Activated CD4-positive, alpha-beta T cell treated with anti-CD3 and anti-CD28 coated beads, Interleukin-2, Interleukin-4, amounts not matched to agents 100 ng/mL and 50 ng/mL, durations not matched to agents 16 hours and 8 hours (primary cell): Measurements from ENCODE around the gene CYP2A6.
"Not testable (repeated sequence)": the region's sequence is repeated elsewhere in the genome, so short reads cannot be mapped to it uniquely, and the experiment has no call there.

ENCODE experiments used
- DNase-seq: peaks from one replicate; pipeline ENCODE4 v3.0.0-alpha.2; 2020; ENCODE audit warnings: low spot score

CYP2A6 gene

DNA sequence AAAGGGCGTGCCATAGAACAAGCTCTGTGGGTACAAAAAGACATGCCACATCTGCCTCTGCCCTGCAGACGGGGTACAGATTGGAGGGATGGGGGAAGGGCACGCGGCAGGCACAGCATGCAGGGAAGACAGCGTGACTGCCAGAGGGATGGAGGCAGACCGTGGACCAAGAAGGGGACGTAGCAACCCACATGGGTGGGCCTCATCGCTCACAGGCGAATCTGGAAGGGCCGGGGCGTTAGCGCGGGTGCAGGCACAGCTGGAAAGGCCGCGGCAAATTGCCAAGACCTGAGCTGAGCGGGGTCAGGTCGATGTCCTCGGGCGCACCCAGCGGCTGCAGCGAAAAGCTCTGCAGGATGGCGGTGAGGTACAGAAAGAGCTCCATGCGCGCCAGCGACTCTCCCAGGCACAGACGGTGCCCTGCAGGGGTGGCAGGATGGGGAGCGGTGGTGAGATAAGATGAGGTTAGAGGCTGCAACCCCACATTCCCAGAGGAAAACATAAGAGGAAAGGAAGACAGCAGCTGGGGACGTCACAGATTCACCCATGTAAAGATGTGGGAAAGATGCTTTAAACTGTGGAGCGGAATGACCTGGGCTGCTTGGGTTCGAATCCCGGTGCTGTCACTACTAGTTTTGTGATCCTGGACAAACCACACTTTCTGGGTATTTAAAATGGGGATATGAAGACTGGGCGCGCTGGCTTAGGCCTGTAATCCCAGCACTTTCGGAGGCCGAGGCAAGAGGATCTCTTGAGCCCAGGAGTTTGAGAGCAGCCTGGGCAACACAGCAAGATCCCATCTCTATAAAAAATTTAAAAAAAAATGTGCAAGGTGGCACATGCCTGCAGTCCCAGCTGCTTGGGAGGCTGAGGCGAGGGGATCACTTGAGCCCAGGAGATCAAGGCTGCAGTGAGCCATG is 31.5 kb downstream of the CYP2A6 start:
- DNase-seq: peak; percentile 63

GRCh38 chr19:40815223-40815622 is 35.0 kb downstream of the CYP2A6 start:
- no peak for DNase-seq

- no peak for DNase-seq
These were observed 37.1 kb downstream of the CYP2A6 start for GRCh38 chr19:40813182-40813581.

DNA sequence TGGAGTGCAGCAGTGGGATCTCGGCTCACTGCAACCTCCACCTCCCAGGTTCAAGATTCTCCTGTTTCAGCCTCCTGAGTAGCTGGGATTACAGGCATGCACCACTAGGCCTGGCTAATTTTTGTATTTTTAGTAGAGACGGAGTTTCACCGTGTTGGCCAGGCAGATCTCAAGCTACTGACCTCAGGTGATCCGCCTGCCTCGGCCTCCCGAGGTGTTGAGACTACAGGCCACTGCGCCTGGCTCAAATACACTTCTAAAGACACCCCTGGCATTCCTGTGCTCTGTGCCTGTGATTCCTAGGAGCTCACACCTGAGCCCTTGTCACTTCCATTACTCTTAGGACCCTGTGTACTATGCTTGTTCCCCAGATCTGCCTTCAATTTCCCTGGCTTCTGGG is 37.7 kb downstream of the CYP2A6 start:
- DNase-seq: not testable (repeated sequence)

GRCh38 chr19:40811478-40812341 is 38.5 kb downstream of the CYP2A6 start:
- no peak for DNase-seq

DNA sequence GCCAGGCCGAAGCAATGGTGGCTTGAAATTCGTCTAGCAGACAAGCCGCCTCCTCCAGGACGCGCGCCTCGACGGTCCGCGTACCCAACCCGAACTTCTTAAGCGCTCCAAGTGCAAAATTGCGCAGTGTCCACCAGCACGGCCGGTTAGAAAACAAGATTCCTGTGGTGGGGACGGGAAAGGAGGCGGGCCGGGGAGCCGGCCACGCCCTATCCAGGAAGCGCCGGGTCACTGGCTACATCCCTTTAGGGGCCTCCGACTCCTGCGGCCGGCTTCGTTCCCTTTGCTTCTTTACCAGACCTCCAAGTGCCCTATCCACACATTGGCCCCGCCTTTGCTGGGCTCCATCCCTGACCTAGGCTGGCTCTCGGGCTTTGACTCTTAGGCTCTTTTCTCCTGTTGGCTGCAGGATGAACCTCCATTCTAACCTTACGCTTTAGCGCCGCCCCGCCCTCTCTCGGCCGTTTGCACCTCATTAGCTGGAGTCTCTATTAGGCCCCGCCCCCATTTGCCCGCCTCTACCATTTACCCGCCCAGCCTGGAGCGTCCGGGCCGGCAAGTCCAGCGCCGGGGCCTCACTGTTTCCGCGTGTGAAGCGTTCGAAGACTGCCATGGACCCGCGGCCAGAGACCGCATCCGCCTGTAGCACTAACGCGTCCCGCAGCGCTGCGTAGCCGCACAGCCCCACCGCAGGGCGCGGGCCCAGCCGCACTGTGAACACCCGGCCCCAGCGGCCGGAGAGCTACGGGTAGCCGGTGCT is 39.4 kb downstream of the CYP2A6 start:
- peak; percentile 53 for DNase-seq

DNA sequence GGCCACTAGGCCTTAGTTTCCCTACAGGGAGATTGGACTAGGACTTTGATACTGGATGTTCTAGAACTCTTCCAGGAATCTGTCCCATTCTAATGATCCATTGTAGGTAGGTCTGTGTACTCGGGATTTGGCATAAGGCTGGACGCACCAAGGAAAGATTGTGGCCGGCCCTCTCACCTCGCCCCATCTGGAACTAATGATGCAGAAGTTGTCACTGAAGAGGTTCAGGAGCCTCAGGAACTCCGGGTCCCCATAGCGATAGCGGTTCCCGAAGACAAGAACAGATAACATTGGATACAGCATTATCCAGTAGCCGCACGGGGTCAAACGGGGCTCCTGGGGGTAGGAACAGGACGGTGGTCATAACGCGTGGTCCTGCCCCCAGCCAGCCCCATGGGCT is 40.1 kb downstream of the CYP2A6 start:
- DNase-seq: no peak

DNA sequence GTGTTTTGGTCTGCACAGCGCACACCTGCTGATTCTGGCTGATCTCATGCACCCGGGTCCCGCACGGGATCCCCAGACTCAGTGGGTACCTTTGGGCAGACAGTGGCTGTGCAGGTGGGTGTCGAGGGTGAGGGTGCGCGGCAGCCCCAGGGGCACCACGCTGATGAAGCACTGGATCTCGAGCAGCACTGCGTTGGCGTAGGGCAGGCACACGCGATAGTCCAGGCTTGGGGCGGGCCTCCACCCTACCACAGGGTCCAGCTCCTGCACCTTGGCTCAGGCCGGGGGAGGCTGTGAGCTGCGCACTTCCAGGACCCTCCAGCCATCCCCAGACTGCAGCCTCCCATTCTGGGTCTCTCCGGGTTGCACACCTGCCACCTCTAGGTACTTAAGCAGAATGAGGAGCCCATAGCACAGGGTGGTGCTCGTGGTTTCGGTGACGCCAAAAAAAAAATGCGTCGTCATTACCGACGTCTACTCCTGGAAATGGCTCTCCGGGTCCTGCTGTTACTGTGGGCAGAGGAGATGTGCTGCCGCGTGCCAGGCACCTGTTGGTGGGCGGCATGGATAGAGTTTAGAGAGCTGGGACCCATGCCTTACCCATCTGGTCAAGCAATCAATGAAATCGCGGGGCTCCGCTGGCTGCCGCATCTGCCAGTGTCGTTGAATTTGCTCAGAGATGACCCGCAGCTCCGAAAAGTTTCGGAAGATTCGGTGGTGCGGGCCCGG is 40.7 kb downstream of the CYP2A6 start:
- no peak for DNase-seq

- DNase-seq: no peak
These were observed 41.8 kb downstream of the CYP2A6 start for GRCh38 chr19:40808497-40808896.

- DNase-seq: no peak
These were observed 42.3 kb downstream of the CYP2A6 start for GRCh38 chr19:40808021-40808325.

DNA sequence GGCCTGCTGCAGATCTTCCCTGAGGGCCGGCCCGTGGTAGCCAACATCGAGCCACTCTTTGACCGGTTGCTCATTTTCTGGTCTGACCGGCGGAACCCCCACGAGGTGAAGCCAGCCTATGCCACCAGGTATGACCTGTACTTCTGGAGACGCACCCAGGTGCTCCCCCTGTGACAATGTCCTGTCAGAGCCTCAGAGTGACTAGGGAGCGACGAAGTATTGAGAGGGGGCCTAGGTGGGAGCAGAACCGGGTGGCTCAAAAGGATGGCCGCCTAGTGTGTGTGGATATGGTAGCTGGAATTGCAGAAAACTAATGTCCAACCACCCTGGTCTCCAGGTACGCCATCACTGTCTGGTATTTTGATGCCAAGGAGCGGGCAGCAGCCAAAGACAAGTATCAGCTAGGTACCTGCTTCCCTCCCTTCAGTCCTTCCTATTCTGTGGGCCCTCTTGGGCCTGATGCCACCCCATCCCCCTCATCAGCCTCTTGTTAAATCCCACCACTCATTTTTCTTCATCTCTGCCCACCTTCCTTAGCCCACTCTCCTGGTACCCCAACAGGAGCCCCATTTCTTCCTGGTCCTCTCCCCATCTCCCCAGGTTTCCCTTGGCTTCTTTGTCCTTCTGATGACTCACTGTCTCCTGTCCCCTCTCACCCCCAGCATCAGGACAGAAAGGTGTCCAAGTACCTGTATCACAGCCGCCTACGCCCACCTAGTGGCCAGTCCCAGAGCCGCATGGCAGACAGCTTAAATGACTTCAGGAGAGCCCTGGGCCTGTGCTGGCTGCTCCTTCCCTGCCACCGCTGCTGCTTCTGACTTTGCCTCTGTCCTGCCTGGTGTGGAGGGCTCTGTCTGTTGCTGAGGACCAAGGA is 42.9 kb downstream of the CYP2A6 start:
- DNase-seq: no peak

GRCh38 chr19:40806423-40807146 is 43.7 kb downstream of the CYP2A6 start:
- DNase-seq: peak; percentile 86

- DNase-seq: no peak
These were observed 44.9 kb downstream of the CYP2A6 start for GRCh38 chr19:40805258-40805868.

DNA sequence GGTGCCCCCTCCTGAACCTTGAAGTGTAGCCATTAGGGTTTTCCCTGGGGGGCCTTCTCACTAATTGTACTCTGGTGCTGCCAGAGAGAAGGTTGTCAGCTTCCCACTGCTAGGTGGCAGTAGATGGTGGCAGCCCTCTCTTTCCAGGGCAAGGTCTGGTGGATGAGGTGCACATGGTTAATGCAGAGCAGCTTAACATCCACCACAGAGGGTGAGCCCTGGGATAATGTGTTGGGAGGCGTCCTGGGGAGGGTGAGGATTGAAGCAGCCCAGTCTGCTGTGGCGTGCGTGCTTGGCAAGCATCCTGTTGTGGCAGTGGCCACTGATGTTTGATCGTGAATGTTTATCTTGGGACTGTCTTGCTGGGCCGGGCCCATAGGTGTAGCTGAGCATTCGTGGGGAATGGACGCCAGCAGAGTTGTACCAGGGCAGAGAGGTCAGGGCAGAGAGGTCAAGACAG is 45.4 kb downstream of the CYP2A6 start:
- no peak for DNase-seq

DNA sequence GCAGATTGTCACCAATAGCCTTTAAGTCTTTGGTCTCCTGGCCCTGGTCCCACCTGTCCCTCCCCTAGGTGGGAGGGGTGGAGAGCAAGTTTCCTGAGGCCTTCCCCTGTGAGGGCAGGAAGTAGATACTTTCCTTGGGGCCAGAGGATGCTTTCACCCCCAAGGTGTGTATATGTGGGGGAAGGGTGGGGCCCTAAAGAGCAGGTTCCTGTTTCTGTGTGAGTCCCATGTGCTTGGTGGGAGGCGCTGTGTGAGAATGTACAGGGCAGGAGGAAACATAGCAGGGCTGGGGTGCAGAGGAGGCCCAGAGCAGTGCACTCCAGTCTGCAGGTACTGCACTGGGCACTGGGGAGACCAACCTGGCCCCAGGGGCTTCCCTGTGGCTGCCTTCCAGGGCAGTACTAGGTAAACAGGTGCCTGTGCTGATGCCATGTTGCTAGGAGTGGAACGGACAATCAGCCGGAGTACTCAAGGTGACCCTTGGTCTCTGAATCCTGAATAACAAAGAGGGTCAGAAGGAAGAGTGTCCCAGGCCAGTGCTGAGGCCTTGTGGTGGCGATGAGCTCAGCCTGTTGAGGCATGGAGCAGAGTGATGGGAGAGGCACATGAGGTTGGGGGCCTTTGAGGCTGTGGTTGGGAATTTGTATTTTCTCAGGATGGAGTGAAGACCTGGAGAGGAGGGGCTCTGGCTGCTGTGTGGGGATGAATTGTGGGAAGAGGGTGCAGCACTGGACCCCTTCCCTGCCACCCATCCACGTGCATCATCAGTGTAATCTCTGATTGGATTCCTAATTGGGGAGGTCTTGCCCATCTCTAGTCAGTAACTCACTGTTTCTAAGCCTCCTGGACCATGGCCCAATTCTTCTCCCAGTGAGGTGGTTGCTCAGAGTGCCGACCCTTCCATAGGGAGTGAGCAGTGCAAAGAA is 46.1 kb downstream of the CYP2A6 start:
- peak; percentile 56 for DNase-seq

GRCh38 chr19:40803170-40803856 is 46.9 kb downstream of the CYP2A6 start:
- no peak for DNase-seq

DNA sequence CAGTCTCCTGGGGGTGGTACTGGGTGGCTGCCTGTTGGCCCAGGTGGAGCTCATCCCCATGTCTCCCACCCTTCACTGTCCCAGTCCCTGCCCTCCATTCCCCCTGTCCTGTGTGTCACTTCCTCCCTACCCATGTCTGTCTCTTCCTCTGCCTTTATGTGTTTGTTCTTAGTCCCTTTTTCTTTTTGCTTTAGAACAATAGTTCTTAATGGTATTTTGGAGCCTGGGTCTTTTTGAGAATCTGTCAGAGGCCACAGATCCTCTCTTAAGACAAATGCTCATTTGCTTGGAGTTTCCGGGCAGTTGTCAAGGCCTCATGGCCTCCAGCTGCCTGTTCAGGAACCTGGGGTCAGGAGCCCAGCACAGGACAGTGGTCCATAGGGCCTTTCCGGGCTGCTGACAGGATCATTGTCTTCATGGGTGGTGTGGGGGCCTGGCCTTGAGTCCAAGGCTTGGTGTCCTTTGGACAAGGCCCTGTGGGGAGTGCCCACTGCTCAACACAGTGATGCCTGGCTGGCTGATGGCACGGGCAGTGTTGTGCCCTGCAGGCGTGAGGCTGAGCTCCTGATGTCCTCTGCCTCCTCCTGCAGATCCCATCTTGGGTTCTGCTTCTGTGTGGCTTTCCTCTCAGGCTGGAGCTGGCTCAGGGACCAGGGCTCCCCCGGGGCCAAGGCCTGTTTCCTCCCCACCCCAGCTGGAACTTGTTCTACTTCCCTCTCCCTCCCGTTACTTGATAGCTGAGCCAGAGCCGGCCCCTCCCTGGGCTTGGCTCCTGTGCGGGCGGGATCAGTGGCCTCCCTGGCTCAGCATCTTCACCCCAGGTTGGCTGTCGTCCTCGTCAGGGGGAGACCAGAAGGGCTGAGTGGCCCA is 47.7 kb downstream of the CYP2A6 start:
- no peak for DNase-seq
